RWPE2 (cell line): ENCODE results near the gene EAF2.
A peak's percentile ranks its signal among the peaks of the same experiment; 100 is the strongest.

ENCODE experiments used
- ATAC-seq: fragments of 200-7000 bp; cut with Tn5 transposase; 3 replicates; pipeline ENCODE4 v1.9.1; 2021; ENCODE audit warnings: low read depth
- DNase-seq: peaks from one replicate; pipeline ENCODE4 v3.0.0-alpha.2; 2020; ENCODE audit warnings: low spot score
- H3K27ac ChIP-seq: fragments of 450-650 bp; 2 replicates; pipeline ENCODE4 v1.5.1; 2017; ENCODE audit warnings: mild to moderate bottlenecking; ENCODE audit not compliant: poor library complexity, severe bottlenecking
- H3K27me3 ChIP-seq: fragments of 250-450 bp; sonication (Bioruptor Pico); 2 replicates; pipeline ENCODE4 v1.5.1; 2021; ENCODE audit warnings: mild to moderate bottlenecking, moderate library complexity; ENCODE audit not compliant: insufficient read depth, poor library complexity, severe bottlenecking
- H3K36me3 ChIP-seq: fragments of 250-450 bp; sonication (Bioruptor Pico); 2 replicates; pipeline ENCODE4 v1.5.1; 2020; ENCODE audit warnings: low read depth, mild to moderate bottlenecking, moderate library complexity
- H3K4me1 ChIP-seq: fragments of 250-450 bp; sonication (Bioruptor Pico); 2 replicates; pipeline ENCODE4 v1.5.1; 2021; ENCODE audit warnings: mild to moderate bottlenecking, moderate library complexity; ENCODE audit not compliant: insufficient read depth, poor library complexity, severe bottlenecking
- H3K4me3 ChIP-seq: fragments of 250-450 bp; sonication (Bioruptor Pico); 2 replicates; pipeline ENCODE4 v1.5.1; 2021; ENCODE audit warnings: mild to moderate bottlenecking, moderate library complexity; ENCODE audit not compliant: severe bottlenecking
- H3K9me3 ChIP-seq: fragments of 250-450 bp; sonication (Bioruptor Pico); 2 replicates; pipeline ENCODE4 v1.5.1; 2021; ENCODE audit warnings: mild to moderate bottlenecking, moderate library complexity; ENCODE audit not compliant: severe bottlenecking
- TF ChIP-seq, protein P1 (sequence below): fragments of 450-650 bp; IDR thresholded peaks from one replicate; pipeline ENCODE4 v1.5.1; 2017; ENCODE audit warnings: mild to moderate bottlenecking, moderate library complexity; ENCODE audit not compliant: poor library complexity, severe bottlenecking

The EAF2 gene

DNA sequence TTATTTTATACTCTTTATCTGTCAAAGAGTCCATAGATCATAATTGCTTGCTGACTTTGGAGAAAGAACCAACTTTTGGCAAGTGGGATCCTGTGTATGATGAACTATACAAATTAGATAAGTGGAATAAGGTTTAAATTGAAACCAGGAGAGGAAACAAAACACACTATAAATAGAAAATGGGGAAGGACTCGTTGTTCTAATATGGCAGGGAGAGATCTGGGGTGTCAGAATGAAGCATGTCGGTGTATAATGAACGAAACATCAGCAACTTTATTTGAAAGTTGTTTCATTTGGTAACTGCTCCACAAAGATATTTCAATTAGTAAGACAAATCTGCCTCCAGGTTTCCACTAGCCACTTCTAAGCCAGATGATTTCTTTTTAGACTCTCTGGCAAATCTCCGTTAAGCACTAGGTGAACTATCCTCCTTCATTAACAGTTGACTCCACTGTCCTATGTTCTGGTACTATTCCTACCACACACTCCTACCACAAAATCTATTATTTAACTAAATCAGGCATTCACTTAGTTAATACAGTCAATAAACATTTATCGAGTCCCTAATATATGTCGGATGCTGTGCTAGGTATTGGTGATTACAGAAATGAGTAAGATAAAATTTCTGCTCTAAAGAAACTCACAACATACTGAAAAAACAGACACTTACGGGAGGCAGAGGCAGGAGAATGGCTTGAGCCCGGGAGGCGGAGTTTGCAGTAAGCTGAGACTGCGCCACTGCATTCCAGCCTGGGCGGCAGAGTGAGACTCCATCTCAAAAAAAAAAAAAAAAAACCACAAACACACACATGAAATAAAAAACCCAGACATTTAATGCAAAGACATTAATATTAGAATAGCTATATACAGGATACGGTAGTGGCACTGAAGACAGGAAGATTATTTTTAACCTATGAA, 79.3 kb downstream of the EAF2 start:
- DNase-seq (no peak), ATAC-seq (no peak)
- H3K36me3 ChIP-seq: no peaks in the 10 kb centered on the region
- TF ChIP-seq, protein P1, sequence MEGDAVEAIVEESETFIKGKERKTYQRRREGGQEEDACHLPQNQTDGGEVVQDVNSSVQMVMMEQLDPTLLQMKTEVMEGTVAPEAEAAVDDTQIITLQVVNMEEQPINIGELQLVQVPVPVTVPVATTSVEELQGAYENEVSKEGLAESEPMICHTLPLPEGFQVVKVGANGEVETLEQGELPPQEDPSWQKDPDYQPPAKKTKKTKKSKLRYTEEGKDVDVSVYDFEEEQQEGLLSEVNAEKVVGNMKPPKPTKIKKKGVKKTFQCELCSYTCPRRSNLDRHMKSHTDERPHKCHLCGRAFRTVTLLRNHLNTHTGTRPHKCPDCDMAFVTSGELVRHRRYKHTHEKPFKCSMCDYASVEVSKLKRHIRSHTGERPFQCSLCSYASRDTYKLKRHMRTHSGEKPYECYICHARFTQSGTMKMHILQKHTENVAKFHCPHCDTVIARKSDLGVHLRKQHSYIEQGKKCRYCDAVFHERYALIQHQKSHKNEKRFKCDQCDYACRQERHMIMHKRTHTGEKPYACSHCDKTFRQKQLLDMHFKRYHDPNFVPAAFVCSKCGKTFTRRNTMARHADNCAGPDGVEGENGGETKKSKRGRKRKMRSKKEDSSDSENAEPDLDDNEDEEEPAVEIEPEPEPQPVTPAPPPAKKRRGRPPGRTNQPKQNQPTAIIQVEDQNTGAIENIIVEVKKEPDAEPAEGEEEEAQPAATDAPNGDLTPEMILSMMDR: no peak
- H3K27me3 ChIP-seq: no peaks in the 10 kb centered on the region
- H3K9me3 ChIP-seq: no peaks in the 10 kb centered on the region
- H3K27ac ChIP-seq: no peak overlapping the region
- no peak overlapping the region for H3K4me3 ChIP-seq
- peaks cover 4% of the 10 kb centered on the region for H3K4me1 ChIP-seq

DNA sequence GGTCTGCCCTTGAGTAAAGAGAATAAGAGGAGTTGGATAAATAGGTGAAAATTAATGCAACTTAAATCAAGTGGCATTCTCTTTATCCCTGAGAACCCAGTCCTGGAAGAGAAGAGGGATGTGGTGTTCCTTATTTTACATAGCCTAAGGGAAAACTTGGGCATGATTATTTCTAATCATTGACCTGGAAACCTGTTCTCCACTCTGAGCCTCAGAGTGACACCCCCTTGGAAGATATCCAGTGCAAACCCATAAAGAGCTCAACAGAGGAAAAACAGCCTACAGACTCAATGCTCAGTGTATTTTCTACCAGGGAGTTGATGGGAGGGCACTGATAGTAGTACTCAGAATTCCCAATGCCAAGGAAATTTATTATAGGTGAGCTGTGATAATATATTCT, 81.2 kb downstream of the EAF2 start:
- no peak for ATAC-seq
- H3K27me3 ChIP-seq: no peaks in the 10 kb centered on the region
- H3K36me3 ChIP-seq: no peaks in the 10 kb centered on the region
- H3K4me1 ChIP-seq: peaks cover 4% of the 10 kb centered on the region
- H3K9me3 ChIP-seq: no peaks in the 10 kb centered on the region
- DNase-seq: no peak
- TF ChIP-seq, protein P1: no peak
- H3K4me3 ChIP-seq: no peak overlapping the region
- no peak overlapping the region for H3K27ac ChIP-seq

DNA sequence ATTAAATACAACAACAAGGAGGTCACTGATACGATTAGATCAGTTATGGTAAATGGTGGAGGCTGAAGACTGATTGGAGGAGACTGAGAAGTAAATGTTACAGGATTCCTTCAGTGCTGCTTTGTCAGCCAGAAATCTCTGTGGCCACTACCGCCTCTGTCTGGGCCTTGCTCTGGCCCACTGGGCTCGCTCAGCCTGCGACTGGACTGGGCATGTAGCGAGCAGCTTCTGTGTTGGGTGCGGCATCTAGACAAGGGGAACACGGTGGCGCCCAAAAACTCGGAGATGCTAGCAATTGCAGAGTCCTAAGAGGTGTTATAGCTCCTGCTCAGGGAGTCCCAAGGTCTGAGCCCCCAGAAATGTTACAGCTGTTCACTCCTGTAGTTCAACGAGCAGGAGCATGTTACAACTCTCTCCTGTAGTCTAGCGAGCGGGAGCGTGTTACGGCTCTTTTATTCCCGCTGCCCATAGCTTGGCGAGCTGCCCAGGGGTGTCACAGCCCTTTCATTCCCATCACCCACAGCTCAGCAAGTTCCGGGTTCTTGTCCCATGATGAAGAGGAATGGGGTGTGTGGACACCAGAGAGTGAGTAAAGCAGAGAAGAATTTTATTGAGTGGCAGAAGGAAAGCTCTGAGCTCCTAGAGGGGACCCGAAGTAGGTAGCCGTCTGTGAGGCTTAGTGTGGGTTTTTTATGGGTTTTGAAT, 83.9 kb downstream of the EAF2 start:
- no peaks in the 10 kb centered on the region for H3K27me3 ChIP-seq
- peak; percentile 58 for DNase-seq
- H3K9me3 ChIP-seq: no peaks in the 10 kb centered on the region
- H3K4me3 ChIP-seq: no peak overlapping the region
- no peaks in the 10 kb centered on the region for H3K36me3 ChIP-seq
- peak; percentile 45; the same call in 2 of the 3 replicates for ATAC-seq
- TF ChIP-seq, protein P1: no peak
- peaks cover 4% of the 10 kb centered on the region for H3K4me1 ChIP-seq
- H3K27ac ChIP-seq: no peak overlapping the region

DNA sequence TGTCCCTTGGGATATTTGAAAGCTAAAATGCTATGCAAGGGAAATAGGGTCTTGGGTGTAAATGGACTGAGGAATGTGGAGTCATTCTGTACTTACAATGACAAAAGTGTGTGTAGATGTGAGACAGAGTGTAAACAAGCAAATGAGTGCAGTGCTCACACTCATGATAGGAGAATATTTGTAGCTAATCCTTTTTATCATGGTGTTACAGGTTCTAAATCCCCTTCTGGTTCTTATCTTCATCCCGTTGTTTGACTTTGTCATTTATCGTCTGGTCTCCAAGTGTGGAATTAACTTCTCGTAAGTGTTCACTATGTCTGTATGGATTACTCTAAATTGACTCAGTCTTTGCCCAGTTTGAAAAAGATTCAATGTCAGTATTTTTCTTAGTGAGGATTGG, 89.7 kb downstream of the EAF2 start:
- DNase-seq (no peak), ATAC-seq (no peak)
- H3K4me1 ChIP-seq: no peaks in the 10 kb centered on the region
- TF ChIP-seq, protein P1: no peak
- H3K36me3 ChIP-seq: no peaks in the 10 kb centered on the region
- no peaks in the 10 kb centered on the region for H3K9me3 ChIP-seq
- H3K27me3 ChIP-seq: no peaks in the 10 kb centered on the region
- H3K4me3 ChIP-seq: no peak overlapping the region
- no peak overlapping the region for H3K27ac ChIP-seq
